ENCODE measurements around the gene SRGAP2.
"Not testable (repeated sequence)": the region's sequence is repeated elsewhere in the genome, so short reads cannot be mapped to it uniquely, and the experiment has no call there.

Gene SRGAP2

GRCh38 chr1:206203364-206204158 lies at the start of gene SRGAP2:
Gene SRGAP2 (plus strand): TSS chr1:206203541. CDS start chr1:206205971, 2,430 bp downstream.
- not testable (repeated sequence) for DNase-seq

DNA sequence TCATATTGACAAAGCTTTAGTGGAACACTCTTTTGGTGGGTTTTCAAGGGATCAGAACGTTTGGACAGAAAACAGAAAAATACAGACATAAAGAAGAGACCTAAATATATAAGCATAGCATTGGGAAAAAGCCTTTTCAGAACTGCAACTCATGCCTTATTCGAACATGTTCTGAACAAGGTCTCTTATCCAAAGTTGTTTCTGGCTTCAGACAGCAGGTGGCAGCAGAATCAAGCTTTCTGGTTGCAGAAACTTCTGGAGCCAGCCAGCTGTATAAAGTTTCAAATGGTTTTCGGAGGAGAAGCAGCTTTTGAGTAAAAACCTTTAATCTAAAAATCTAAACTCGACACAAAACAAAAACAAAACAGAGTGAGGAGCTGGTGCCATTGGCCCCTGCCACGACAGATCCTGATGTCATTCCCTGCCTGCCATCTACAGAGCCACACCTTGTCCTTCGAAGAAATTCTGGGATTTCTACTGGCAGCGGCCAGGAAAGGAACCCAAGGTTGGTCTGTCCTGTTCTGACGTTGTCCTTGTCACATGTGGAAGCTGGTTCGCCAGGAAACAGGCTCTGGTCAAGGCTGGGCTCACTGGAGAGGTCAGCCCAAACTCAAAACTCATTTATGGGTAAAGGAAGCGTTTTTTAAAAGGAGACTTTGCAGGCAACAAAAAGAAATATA lies 35.9 kb upstream of the SRGAP2 start:
- not testable (repeated sequence) for DNase-seq

GRCh38 chr1:206169794-206170193 lies 33.5 kb upstream of the SRGAP2 start:
- DNase-seq: not testable (repeated sequence)

GRCh38 chr1:206173110-206173719 lies 30.1 kb upstream of the SRGAP2 start:
- not testable (repeated sequence) for DNase-seq

- not testable (repeated sequence) for DNase-seq
Observed at GRCh38 chr1:206174182-206174868, 29.0 kb upstream of the SRGAP2 start.

- not testable (repeated sequence) for DNase-seq
Observed at GRCh38 chr1:206175459-206176113, 27.8 kb upstream of the SRGAP2 start.

GRCh38 chr1:206176114-206176502 lies 27.2 kb upstream of the SRGAP2 start:
- not testable (repeated sequence) for DNase-seq

DNA sequence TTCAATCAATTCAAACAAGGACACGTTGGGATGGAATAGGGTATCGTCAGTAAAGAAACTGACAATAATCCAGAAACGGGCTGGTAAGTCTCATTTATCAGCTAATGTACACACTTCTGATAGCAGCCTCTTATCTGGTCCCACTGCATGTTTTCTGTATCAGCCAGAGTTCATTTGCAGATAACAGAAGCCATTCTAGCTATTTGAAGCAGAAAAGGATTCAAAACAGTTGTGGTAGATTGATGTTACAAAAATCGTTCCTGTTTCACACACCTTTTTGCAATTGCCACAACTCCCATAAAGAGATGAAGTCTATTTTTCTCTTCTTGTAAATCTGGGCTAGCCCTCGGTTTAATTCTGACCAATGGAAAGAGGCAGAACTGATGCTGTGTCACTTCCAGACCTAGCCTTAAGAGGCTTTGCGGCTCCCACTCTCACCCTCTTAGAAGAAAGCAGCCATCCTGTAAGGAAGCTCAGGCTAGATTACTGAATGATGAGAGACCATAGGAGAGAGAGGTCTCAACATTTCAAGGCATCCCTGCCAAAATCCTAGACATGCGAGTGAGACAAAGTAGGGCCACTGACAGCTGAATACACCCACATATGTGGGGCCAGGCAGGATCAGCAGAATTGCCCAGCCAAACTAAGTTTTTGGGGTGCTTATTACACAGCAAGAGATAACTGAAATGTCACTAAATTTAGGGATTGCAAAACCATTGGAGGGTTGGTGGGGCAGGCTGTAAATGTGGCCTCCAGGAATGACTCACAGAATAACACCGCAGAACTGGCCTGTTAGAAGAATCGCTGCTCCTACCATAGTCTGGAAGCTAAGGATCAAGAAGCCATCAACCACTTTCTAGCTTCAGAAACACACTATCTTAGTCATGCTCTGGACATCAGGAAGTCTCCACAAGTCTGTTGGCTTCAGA lies 25.0 kb upstream of the SRGAP2 start:
- not testable (repeated sequence) for DNase-seq

DNA sequence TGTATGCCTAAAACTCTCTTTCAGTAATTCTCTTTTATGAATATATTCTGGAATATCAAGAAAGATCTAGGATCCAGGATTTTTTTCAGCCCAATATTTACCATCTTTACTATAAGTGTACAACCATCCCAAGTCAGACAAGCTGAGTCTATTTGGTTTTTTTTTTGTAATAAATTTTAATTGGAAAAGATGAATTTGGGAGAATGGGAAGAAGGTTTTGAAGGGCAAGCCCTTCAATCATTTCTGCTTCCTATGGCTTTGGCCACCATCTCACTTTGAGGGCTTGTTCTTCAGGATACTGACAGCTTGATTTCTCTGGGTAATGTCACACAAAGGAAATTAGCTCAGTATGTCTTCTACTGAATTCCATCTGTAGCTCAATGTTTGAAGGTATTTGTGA lies 23.7 kb upstream of the SRGAP2 start:
- not testable (repeated sequence) for DNase-seq

GRCh38 chr1:206182368-206183317 lies 20.7 kb upstream of the SRGAP2 start:
- DNase-seq: not testable (repeated sequence)

- DNase-seq: not testable (repeated sequence)
Observed at GRCh38 chr1:206183788-206184187, 19.6 kb upstream of the SRGAP2 start.

DNA sequence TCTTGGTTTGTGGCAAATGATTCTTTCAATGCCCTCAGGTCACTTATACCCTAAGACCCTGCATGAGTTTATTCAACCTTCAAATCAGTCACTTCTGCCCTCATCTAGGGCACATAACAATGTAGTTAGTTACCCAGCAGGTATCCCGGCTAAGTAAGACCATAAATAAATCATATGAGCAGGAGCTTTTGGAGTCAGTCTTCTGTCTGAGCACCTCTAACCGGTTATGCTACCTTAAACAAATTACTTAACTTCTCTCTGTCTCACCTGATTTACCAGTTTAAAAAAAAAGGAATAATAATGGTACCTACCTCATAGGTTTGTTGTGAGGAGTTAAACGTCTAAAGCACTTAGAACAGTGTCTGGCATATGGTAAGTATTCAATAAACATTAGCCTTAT lies 17.6 kb upstream of the SRGAP2 start:
- DNase-seq: not testable (repeated sequence)

DNA sequence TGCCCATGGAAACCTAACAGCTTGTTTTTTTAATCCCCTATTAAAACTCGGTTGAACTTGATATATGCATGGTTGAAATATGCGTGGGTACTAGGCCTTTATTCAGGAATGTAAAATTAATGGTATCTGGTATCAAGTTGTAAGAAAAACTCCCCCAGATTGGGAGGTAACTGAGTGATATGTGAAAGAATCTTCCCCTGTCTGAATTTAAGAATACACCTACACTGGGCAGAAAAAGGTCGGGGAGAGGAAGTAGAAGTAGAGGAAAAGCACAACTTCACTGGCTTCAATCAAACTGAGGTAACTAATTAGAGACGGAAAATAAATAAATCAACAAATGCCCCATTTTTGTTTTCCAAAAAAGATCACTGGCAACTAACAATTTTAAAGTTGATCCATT lies 16.5 kb upstream of the SRGAP2 start:
- DNase-seq: not testable (repeated sequence)

DNA sequence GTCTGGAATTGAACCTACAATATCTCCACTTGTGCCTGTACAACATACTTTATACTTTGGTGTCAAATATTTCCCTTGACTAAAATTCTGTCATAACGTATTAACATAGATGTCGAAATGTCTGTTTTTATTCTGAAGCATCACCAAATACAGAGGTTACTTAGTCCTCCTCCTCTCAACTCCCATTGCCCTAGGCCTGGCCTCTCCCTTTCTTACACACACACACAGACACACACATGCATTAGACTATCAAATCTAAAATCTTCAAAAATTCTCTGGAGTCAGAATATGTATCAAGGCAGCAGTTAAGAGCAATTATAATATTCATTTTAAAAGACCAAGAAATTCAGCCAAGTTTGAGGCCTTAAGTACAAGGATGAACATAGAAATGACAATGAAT lies 8.2 kb upstream of the SRGAP2 start:
- DNase-seq: not testable (repeated sequence)

- DNase-seq: not testable (repeated sequence)
Observed at GRCh38 chr1:206196748-206197424, 6.5 kb upstream of the SRGAP2 start.

- DNase-seq: peak; percentile 99
Observed at GRCh38 chr1:206202789-206203363, 465 bp upstream of the SRGAP2 start, which contains the start of gene FAM72A. Gene FAM72A (minus strand): TSS chr1:206202839. CDS start chr1:206202025, 814 bp downstream.

GRCh38 chr1:206204159-206204511 lies 794 bp downstream of the SRGAP2 start:
- not testable (repeated sequence) for DNase-seq

- not testable (repeated sequence) for DNase-seq
Observed at GRCh38 chr1:206204871-206205270, 1.5 kb downstream of the SRGAP2 start.

DNA sequence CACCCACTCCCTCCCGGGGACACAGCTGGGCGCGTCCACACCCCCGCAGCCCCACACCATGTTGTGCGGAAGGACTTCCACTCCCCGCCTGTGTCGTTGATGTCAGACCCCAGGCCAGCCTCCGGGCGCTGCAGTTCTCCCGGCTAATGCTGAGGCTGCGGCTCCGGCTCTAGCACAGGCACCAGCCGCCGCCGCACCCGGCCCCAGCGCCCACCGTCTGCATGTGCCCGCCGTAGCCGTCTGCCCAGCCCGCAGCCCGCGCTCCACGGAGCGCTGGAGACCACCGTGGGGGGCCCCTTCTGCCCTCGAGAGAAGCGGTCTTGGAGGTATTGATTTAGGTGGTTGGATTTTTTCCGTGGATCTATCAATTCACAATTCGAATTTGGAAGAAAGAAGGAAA lies 2.2 kb downstream of the SRGAP2 start:
- not testable (repeated sequence) for DNase-seq
